HFFc6 (cell line): ENCODE data around the gene SEZ6L. TPM values are rescaled to one million over a fixed set of nuclear protein-coding genes. Genes with fewer than 3 reads are reported as not detected.

Experiments
- DNase-seq: peaks from one replicate; pipeline ENCODE4 v3.0.0-alpha.2; 2018
- H3K27ac Mint-ChIP-seq: 2 replicates; pipeline ENCODE4 v1.8.0; 2020; ENCODE audit warnings: mild to moderate bottlenecking, mixed read lengths
- H3K27me3 Mint-ChIP-seq: 2 replicates; pipeline ENCODE4 v1.8.0; 2021; ENCODE audit warnings: mild to moderate bottlenecking, moderate library complexity, mixed read lengths; ENCODE audit not compliant: insufficient read depth
- H3K36me3 Mint-ChIP-seq: 2 replicates; pipeline ENCODE4 v1.8.0; 2021; ENCODE audit warnings: low read depth, mixed read lengths
- H3K4me1 Mint-ChIP-seq: 2 replicates; pipeline ENCODE4 v1.8.0; 2020; ENCODE audit warnings: low read depth, mixed read lengths
- H3K4me3 Mint-ChIP-seq: 2 replicates; pipeline ENCODE4 v1.8.0; 2020; ENCODE audit warnings: mild to moderate bottlenecking, moderate library complexity, mixed read lengths
- H3K9me3 Mint-ChIP-seq: 2 replicates; pipeline ENCODE4 v1.8.0; 2020; ENCODE audit warnings: mild to moderate bottlenecking, mixed read lengths
- total RNA-seq, 6 experiments: library from RNA; stranded (reverse); fragmentation: NEBNext Ultra II Directional; extraction: Animal tissue kit (Norgen Biotek cat#: 25700); gene quantifications; 2 replicates in 1 of 6; 3 replicates in 5 of 6; pipeline ENCODE4 v1.2.3, GENCODE V29; 2021
- TF ChIP-seq, protein P1 (sequence below): fragments of 200-600 bp; sonication (generic); IDR thresholded peaks from 2 replicates; pipeline ENCODE4 v1.5.0; 2021; ENCODE audit warnings: antibody characterized with exemption, mild to moderate bottlenecking

Gene SEZ6L
- total RNA-seq, 6 experiments from 2014 or later, result not detected

DNA sequence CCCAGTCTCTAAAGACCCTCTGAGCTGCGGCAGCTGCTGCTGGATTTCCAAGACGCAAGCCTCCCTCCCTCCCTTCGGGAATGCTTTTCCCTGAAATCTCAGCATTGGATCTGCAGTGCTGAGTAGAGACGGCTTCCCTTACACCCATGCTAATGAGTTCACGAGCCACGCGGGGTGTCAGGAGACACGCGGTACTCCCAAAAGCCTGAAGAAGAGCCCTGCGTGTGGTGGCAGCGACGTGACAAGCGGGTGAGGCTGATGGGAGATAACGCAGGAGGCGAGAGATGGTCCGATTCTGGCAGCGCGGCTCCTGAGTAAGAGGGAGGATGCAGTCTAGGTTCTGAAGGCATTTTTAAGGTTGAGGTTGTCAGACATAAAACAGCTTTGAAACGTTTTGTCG, 185.4 kb downstream of the SEZ6L start:
- no peak for DNase-seq
- Mint-ChIP-seq H3K9me3 (no peaks in the 10 kb centered on the region), H3K27ac (no peak overlapping the region), H3K36me3 (no peaks in the 10 kb centered on the region), H3K27me3 (peaks cover 31% of the 10 kb centered on the region), H3K4me1 (no peaks in the 10 kb centered on the region), H3K4me3 (no peak overlapping the region)
- TF ChIP-seq, protein P1, sequence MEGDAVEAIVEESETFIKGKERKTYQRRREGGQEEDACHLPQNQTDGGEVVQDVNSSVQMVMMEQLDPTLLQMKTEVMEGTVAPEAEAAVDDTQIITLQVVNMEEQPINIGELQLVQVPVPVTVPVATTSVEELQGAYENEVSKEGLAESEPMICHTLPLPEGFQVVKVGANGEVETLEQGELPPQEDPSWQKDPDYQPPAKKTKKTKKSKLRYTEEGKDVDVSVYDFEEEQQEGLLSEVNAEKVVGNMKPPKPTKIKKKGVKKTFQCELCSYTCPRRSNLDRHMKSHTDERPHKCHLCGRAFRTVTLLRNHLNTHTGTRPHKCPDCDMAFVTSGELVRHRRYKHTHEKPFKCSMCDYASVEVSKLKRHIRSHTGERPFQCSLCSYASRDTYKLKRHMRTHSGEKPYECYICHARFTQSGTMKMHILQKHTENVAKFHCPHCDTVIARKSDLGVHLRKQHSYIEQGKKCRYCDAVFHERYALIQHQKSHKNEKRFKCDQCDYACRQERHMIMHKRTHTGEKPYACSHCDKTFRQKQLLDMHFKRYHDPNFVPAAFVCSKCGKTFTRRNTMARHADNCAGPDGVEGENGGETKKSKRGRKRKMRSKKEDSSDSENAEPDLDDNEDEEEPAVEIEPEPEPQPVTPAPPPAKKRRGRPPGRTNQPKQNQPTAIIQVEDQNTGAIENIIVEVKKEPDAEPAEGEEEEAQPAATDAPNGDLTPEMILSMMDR, result no peak

DNA sequence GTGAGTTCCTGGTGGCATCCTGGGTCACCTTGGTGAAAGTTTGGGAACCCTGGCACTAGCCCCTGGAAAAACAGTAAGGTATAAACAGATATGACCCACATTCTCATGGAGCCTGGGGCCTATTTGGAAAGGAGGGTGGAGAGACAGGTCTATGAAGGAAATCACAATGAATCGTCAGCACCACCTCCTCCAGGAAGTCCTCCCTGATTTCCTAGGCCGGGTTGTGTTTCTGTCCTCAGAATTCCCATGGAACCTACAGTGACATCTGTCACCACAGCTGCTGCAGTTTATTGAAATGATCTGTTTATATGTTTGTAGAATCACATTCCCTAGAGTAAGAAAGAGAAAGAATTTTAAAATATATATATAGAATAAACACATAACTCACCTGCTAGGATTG, 188.0 kb downstream of the SEZ6L start:
- Mint-ChIP-seq H3K27ac (no peak overlapping the region), H3K27me3 (peaks cover 24% of the 10 kb centered on the region), H3K4me1 (peaks cover 15% of the 10 kb centered on the region), H3K4me3 (no peak overlapping the region), H3K36me3 (no peaks in the 10 kb centered on the region), H3K9me3 (no peaks in the 10 kb centered on the region)
- DNase-seq, result no peak
- TF ChIP-seq, protein P1, result no peak

DNA sequence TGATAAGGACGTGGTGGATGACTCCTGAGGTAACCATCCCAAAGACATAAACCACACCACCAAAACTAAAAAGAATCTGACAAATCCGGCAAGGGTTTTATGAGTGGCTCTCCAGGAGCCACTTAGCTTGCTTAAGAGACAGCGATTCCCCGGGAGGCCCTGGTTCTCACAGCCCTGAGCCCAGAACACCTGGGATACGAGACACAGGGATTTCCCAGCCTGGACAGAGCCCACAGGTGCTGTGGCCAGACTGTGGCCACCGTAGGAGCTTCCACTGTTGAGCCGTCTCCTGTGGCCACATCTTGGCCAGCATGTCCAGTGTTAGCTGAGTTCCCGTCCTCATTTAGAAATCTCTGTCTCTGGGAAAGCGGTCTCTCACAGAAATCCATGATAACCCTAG, 188.6 kb downstream of the SEZ6L start:
- H3K4me3 Mint-ChIP-seq, result no peak overlapping the region
- no peaks in the 10 kb centered on the region for H3K36me3 Mint-ChIP-seq
- TF ChIP-seq, protein P1, result no peak
- peaks cover 20% of the 10 kb centered on the region for H3K4me1 Mint-ChIP-seq
- peaks cover 19% of the 10 kb centered on the region for H3K27me3 Mint-ChIP-seq
- H3K9me3 Mint-ChIP-seq, result no peaks in the 10 kb centered on the region
- DNase-seq, result no peak
- no peak overlapping the region for H3K27ac Mint-ChIP-seq

DNA sequence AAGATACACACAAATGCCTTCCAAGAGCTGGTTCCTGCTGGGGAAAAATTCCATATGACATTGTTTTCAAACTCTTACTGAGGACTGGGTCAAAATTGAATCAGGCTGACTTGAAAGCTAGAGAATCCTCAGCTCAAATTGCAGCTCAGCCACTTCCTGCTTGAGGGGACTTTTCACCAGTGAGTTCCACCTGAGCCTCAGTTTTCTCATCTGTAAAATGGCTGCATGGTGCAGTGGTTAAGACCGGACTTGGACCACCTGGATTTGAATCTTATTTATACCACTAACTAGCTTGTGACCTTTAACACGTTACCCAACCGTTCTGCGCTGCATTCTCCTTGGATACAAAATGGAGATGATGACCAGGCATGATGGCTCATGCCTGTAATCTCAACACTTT, 189.9 kb downstream of the SEZ6L start:
- Mint-ChIP-seq H3K4me1 (peaks cover 22% of the 10 kb centered on the region), H3K36me3 (no peaks in the 10 kb centered on the region), H3K27ac (no peak overlapping the region), H3K4me3 (no peak overlapping the region), H3K27me3 (peaks cover 15% of the 10 kb centered on the region), H3K9me3 (no peaks in the 10 kb centered on the region)
- DNase-seq, result no peak
- TF ChIP-seq, protein P1, result no peak

DNA sequence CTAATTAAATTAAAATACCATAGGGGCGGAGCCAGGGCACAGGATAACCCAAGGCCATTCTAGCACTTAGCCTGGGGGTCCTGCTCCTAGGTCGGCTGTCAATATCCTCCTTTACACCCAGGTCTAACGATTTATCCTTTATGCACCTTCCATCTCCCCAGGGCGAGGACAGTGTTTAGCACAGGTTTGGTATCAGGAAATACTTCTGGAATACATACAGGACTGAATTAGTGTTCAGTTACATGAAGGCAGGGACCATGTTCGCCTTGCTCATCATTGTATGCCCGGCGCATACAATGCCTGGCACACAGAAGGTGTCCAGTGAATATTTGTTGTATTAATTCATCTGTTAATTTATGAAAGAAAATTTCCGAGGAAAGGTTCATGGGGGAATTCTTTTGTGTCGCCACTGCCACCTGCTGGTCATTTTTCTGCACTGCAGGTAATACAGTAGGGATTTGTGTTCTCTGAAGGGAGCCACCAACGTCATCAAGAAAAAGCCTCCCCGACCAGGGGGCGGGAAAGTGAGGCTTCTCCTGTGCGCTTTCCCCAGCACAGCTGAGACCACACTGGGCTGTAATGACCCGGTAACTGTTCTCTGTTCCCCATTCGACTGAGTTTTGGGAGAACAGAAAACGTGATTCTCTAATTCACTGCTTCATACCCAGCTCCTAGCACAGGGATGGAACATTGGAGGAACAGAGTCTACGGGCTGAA, 191.1 kb downstream of the SEZ6L start:
- H3K27ac Mint-ChIP-seq, result no peak overlapping the region
- H3K9me3 Mint-ChIP-seq, result no peaks in the 10 kb centered on the region
- TF ChIP-seq, protein P1, result peak; percentile 97
- H3K27me3 Mint-ChIP-seq, result peaks cover 7% of the 10 kb centered on the region
- peaks cover 22% of the 10 kb centered on the region for H3K4me1 Mint-ChIP-seq
- peak; percentile 51 for DNase-seq
- peak overlapping the region; percentile 77 for H3K4me3 Mint-ChIP-seq
- H3K36me3 Mint-ChIP-seq, result no peaks in the 10 kb centered on the region
